NCI-H2196 (cell line): ENCODE data around the gene UBE3B.

Experiments
- DNase-seq: peaks from one replicate; lab custom pipeline; 2025; ENCODE audit not compliant: unreplicated experiment; lab: John Stamatoyannopoulos, UW

UBE3B gene

GRCh38 chr12:109525279-109525585, 47.8 kb downstream of the UBE3B start:
- DNase-seq, result no peak

- DNase-seq, result no peak
Measured at GRCh38 chr12:109527489-109528123, 50.2 kb downstream of the UBE3B start.

GRCh38 chr12:109529691-109530640, 52.5 kb downstream of the UBE3B start:
- no peak for DNase-seq

- DNase-seq, result no peak
Measured at GRCh38 chr12:109531411-109531810, 54.0 kb downstream of the UBE3B start.

- no peak for DNase-seq
Measured at GRCh38 chr12:109532721-109533486, 55.5 kb downstream of the UBE3B start.

GRCh38 chr12:109533487-109533740, 56.0 kb downstream of the UBE3B start:
- no peak for DNase-seq

- no peak for DNase-seq
Measured at GRCh38 chr12:109534456-109534855, 57.0 kb downstream of the UBE3B start.

GRCh38 chr12:109535231-109535862, 57.9 kb downstream of the UBE3B start:
- DNase-seq, result no peak

GRCh38 chr12:109535863-109536250, 58.4 kb downstream of the UBE3B start:
- DNase-seq, result no peak

GRCh38 chr12:109537136-109537535, 59.7 kb downstream of the UBE3B start:
- no peak for DNase-seq

GRCh38 chr12:109538191-109538863, 60.9 kb downstream of the UBE3B start:
- DNase-seq, result no peak

GRCh38 chr12:109539508-109539907, 62.1 kb downstream of the UBE3B start:
- DNase-seq, result no peak

GRCh38 chr12:109540526-109541412, 63.3 kb downstream of the UBE3B start:
- no peak for DNase-seq

- no peak for DNase-seq
Measured at GRCh38 chr12:109541413-109541726, 63.9 kb downstream of the UBE3B start.

- no peak for DNase-seq
Measured at GRCh38 chr12:109542014-109542413, 64.6 kb downstream of the UBE3B start.

GRCh38 chr12:109542876-109543275, 65.4 kb downstream of the UBE3B start:
- no peak for DNase-seq

- peak; percentile 23 for DNase-seq
Measured at GRCh38 chr12:109544955-109545531, 67.6 kb downstream of the UBE3B start.

- no peak for DNase-seq
Measured at GRCh38 chr12:109545826-109546225, 68.4 kb downstream of the UBE3B start.

GRCh38 chr12:109547286-109547685, 69.9 kb downstream of the UBE3B start:
- DNase-seq, result no peak

- DNase-seq, result no peak
Measured at GRCh38 chr12:109548258-109548657, 70.8 kb downstream of the UBE3B start.
